ENCODE data around the gene DENND1A.

GRCh38 chr9:123601828-123602227, 328.1 kb downstream of the DENND1A start:
- no peak for TF ChIP-seq CTCF (IDR thresholded peaks at IDR 0.05)
- no peak for TF ChIP-seq EP300 (IDR thresholded peaks at IDR 0.05)
- no peak for TF ChIP-seq POLR2A (IDR thresholded peaks at IDR 0.05)
- TF ChIP-seq POLR2AphosphoS5 (IDR thresholded peaks at IDR 0.05): no peak
